IMR-90 (cell line): ENCODE measurements around the gene KRT80. TPM values are rescaled to one million over a fixed set of nuclear protein-coding genes. Genes with fewer than 3 reads are reported as not detected.
A peak's percentile ranks its signal among the peaks of the same experiment; 100 is the strongest.

Source experiments
- ATAC-seq: fragments of 200-7000 bp; cut with Tn5 transposase; 2 replicates; pipeline ENCODE4 v1.9.1; 2020; ENCODE audit warnings: low read depth, mild to moderate bottlenecking, moderate library complexity
- BruUV-seq: library from RNA; stranded (reverse); fragments of 400-500 nt; replicated peaks from 2 replicates; lab custom pipeline; 2021; lab: Mats Ljungman, UMichigan
- CTCF ChIA-PET: fragments of 300-600 bp; formaldehyde crosslinking; extraction: SDS; loops from one replicate; lab custom pipeline; 2021; ENCODE audit warnings: antibody characterized with exemption; lab: Yijun Ruan, JAX
- POLR2A ChIA-PET: fragments of 300-600 bp; sonication (Branson Sonifier 250); formaldehyde crosslinking; loops from one replicate; lab custom pipeline; 2022; ENCODE audit warnings: antibody characterized with exemption; ENCODE audit not compliant: unreplicated experiment; lab: Charles Lee
- DNase-seq: peaks from one replicate; pipeline ENCODE4 v3.0.0; 2013
- H2AFZ ChIP-seq: replicated peaks from 2 replicates; pipeline ENCODE3; 2013; ENCODE audit warnings: low read length, mild to moderate bottlenecking; ENCODE audit not compliant: poor library complexity
- H2AK5ac ChIP-seq: 2 replicates; pipeline ENCODE4 v1.6.1; 2013; ENCODE audit warnings: low read depth, low read length, inconsistent platforms
- H2AK9ac ChIP-seq: replicated peaks from 2 replicates; pipeline ENCODE3; 2013; ENCODE audit warnings: mild to moderate bottlenecking, low read depth, low read length, moderate library complexity; ENCODE audit not compliant: poor library complexity
- H2BK120ac ChIP-seq: 2 replicates; pipeline ENCODE4 v1.6.1; 2013; ENCODE audit warnings: low read depth, low read length, inconsistent platforms
- H2BK15ac ChIP-seq: 3 replicates; pipeline ENCODE4 v1.6.1; 2013; ENCODE audit warnings: low read depth, low read length, inconsistent platforms
- H2BK20ac ChIP-seq: 2 replicates; pipeline ENCODE4 v1.6.1; 2013; ENCODE audit warnings: low read depth, mild to moderate bottlenecking, inconsistent platforms, low read length, moderate library complexity
- H2BK5ac ChIP-seq: 2 replicates; pipeline ENCODE4 v1.6.1; 2013; ENCODE audit warnings: mild to moderate bottlenecking, low read depth, low read length, inconsistent platforms; ENCODE audit not compliant: poor library complexity, severe bottlenecking
- H3K14ac ChIP-seq: replicated peaks from 2 replicates; pipeline ENCODE4 v1.6.1; 2013; ENCODE audit warnings: low read depth, low read length, inconsistent platforms
- H3K18ac ChIP-seq: 2 replicates; pipeline ENCODE4 v1.6.1; 2013; ENCODE audit warnings: low read depth, low read length, control low read depth
- H3K23ac ChIP-seq: 2 replicates; pipeline ENCODE4 v1.6.1; 2013; ENCODE audit warnings: low read depth, low read length, inconsistent platforms
- H3K27ac ChIP-seq: 2 replicates; pipeline ENCODE4 v1.5.1; 2013; ENCODE audit warnings: mild to moderate bottlenecking, control low read depth, low read length; ENCODE audit not compliant: insufficient read depth
- H3K27me3 ChIP-seq: 2 replicates; pipeline ENCODE4 v1.6.1; 2013; ENCODE audit warnings: low read length; ENCODE audit not compliant: control insufficient read depth, insufficient read depth
- H3K36me3 ChIP-seq: 2 replicates; pipeline ENCODE4 v1.6.1; 2013; ENCODE audit warnings: low read length, mixed read lengths; ENCODE audit not compliant: control insufficient read depth, insufficient read depth
- H3K4ac ChIP-seq: 2 replicates; pipeline ENCODE4 v1.6.1; 2013; ENCODE audit warnings: low read depth, low read length, inconsistent platforms
- H3K4me1 ChIP-seq: 2 replicates; pipeline ENCODE4 v1.6.1; 2013; ENCODE audit warnings: low read length, mixed read lengths; ENCODE audit not compliant: control insufficient read depth, insufficient read depth
- H3K4me2 ChIP-seq: 2 replicates; pipeline ENCODE4 v1.6.1; 2013; ENCODE audit warnings: low read depth, mild to moderate bottlenecking, control low read depth, low read length, moderate library complexity
- H3K4me3 ChIP-seq: 2 replicates; pipeline ENCODE4 v1.5.1; 2013; ENCODE audit warnings: low read depth, mild to moderate bottlenecking, control low read depth, low read length, moderate library complexity; ENCODE audit not compliant: insufficient read depth
- H3K56ac ChIP-seq: 2 replicates; pipeline ENCODE4 v1.6.1; 2013; ENCODE audit warnings: low read length, inconsistent platforms; ENCODE audit not compliant: insufficient read depth; ENCODE audit errors: extremely low read depth
- H3K79me1 ChIP-seq, 2 experiments: 2 replicates each; pipeline ENCODE4 v1.6.1; 2013; ENCODE audit warnings: low read length in 2 of 2, inconsistent platforms in 1 of 2, low read depth in 1 of 2
- H3K9ac ChIP-seq: 2 replicates; pipeline ENCODE4 v1.6.1; 2013; ENCODE audit warnings: low read depth, low read length, control low read depth
- H3K9me1 ChIP-seq: 2 replicates; pipeline ENCODE4 v1.6.1; 2013; ENCODE audit warnings: low read length, inconsistent platforms; ENCODE audit not compliant: insufficient read depth
- H3K9me3 ChIP-seq: 2 replicates; pipeline ENCODE4 v1.6.1; 2013; ENCODE audit warnings: low read length; ENCODE audit not compliant: control insufficient read depth, insufficient read depth
- H4K20me1 ChIP-seq: 2 replicates; pipeline ENCODE4 v1.6.1; 2013; ENCODE audit warnings: low read length, inconsistent platforms; ENCODE audit not compliant: insufficient read depth
- H4K5ac ChIP-seq: 2 replicates; pipeline ENCODE4 v1.6.1; 2013; ENCODE audit warnings: mild to moderate bottlenecking, low read depth, low read length, control low read depth
- H4K8ac ChIP-seq, 2 experiments: 2 replicates each; pipeline ENCODE4 v1.6.1; 2013; ENCODE audit warnings: low read depth in 2 of 2, low read length in 2 of 2, control low read depth in 1 of 2, inconsistent platforms in 1 of 2
- H4K91ac ChIP-seq: 2 replicates; pipeline ENCODE4 v1.6.1; 2013; ENCODE audit warnings: low read depth, low read length, inconsistent platforms; ENCODE audit not compliant: insufficient read depth
- BHLHE40 ChIP-seq: fragments of 150-350 bp; IDR thresholded peaks from 2 replicates; pipeline ENCODE4 v1.6.1; 2016; ENCODE audit warnings: mild to moderate bottlenecking, low read depth, low read length
- CEBPB ChIP-seq: IDR thresholded peaks from 2 replicates; pipeline ENCODE4 v1.6.1; 2012; ENCODE audit warnings: low read depth, low read length, improper control_type of control experiment
- CHD1 ChIP-seq: IDR thresholded peaks from 2 replicates; pipeline ENCODE4 v1.6.1; 2012; ENCODE audit warnings: low read depth, low read length, improper control_type of control experiment
- FOS ChIP-seq: fragments of 150-350 bp; IDR thresholded peaks from 2 replicates; pipeline ENCODE4 v1.6.1; 2016; ENCODE audit warnings: low read depth, low read length
- MAFK ChIP-seq: IDR thresholded peaks from 2 replicates; pipeline ENCODE4 v1.6.1; 2012; ENCODE audit warnings: low read depth, low read length, improper control_type of control experiment
- MXI1 ChIP-seq: IDR thresholded peaks from 2 replicates; pipeline ENCODE4 v1.6.1; 2012; ENCODE audit warnings: low read depth, mild to moderate bottlenecking, low read length, moderate library complexity, borderline replicate concordance
- NFE2L2 ChIP-seq: fragments of 150-350 bp; IDR thresholded peaks from 2 replicates; pipeline ENCODE4 v1.6.1; 2016; ENCODE audit warnings: low read depth, mild to moderate bottlenecking, low read length
- POLR2A ChIP-seq: IDR thresholded peaks from 2 replicates; pipeline ENCODE4 v1.6.1; 2012; ENCODE audit warnings: mild to moderate bottlenecking, low read depth, low read length
- RAD21 ChIP-seq: IDR thresholded peaks from 2 replicates; pipeline ENCODE4 v1.6.1; 2012; ENCODE audit warnings: low read length, improper control_type of control experiment
- RCOR1 ChIP-seq: IDR thresholded peaks from 2 replicates; pipeline ENCODE4 v1.6.1; 2012; ENCODE audit warnings: mild to moderate bottlenecking, low read length, improper control_type of control experiment; ENCODE audit not compliant: insufficient replicate concordance
- RFX5 ChIP-seq: IDR thresholded peaks from 2 replicates; pipeline ENCODE4 v1.8.0; 2012; ENCODE audit warnings: low read depth, mild to moderate bottlenecking, low read length, moderate library complexity
- SMC3 ChIP-seq: fragments of 150-350 bp; IDR thresholded peaks from 2 replicates; pipeline ENCODE4 v1.6.1; 2016; ENCODE audit warnings: low read depth, mild to moderate bottlenecking, antibody characterized with exemption, low read length, moderate library complexity
- USF2 ChIP-seq: fragments of 150-350 bp; IDR thresholded peaks from 2 replicates; pipeline ENCODE4 v1.6.1; 2017; ENCODE audit warnings: mild to moderate bottlenecking, antibody characterized with exemption, low read length, low read depth
- WGBS, 2 experiments: methylation state at CpG; one replicate each; pipeline versions ENCODE4 v1.1.5 to v1.1.7; 2013; ENCODE audit warnings: missing lambda C conversion rate in 2 of 2; ENCODE audit not compliant: insufficient read length in 1 of 2; ENCODE audit errors: extremely low coverage in 2 of 2; 5-methylcytosine and 5-hydroxymethylcytosine counted together
- dilution Hi-C: fragments of 300-500 bp; cut with HindIII; formaldehyde crosslinking; loops from one replicate; pipeline ENCODE4 v1.14.3; 2018; ENCODE audit warnings: low sequenced_read_pairs; ENCODE audit not compliant: unreplicated experiment
- in situ Hi-C: fragments of 300-500 bp; cut with MboI; formaldehyde crosslinking; loops from 3 replicates; pipeline ENCODE4 v1.14.3; 2019; ENCODE audit warnings: low sequenced_read_pairs, inconsistent platforms, mixed read lengths
- intact Hi-C: fragments of 100-400 bp; cut with micrococcal nuclease; formaldehyde crosslinking; loops from 2 replicates; pipeline ENCODE4 v1.10.0; 2022
- polyA plus RNA-seq, 3 experiments: library from polyadenylated mRNA; depleted of rRNA; stranded (reverse); fragments of >200 nt; gene quantifications; 2 replicates each; pipeline ENCODE4 v1.2.3, GENCODE V29; 2012; ENCODE audit warnings: low replicate concordance in 1 of 3
- total RNA-seq: library from RNA; depleted of rRNA; stranded (reverse); fragments of >200 nt; gene quantifications from 2 replicates; pipeline ENCODE4 v1.2.3, GENCODE V29; 2012
- TF ChIP-seq, protein P1 (sequence below): conservative IDR thresholded peaks from 2 replicates; pipeline ENCODE4 v1.5.1; 2012; ENCODE audit warnings: mild to moderate bottlenecking, low read depth, low read length, improper control_type of control experiment
- TF ChIP-seq, protein P2 (sequence below): fragments of 150-350 bp; IDR thresholded peaks from 2 replicates; pipeline ENCODE4 v1.6.1; 2016; ENCODE audit warnings: low read depth, mild to moderate bottlenecking, low read length, moderate library complexity, borderline replicate concordance

Gene KRT80
- total and polyA plus RNA-seq, 2 of the 4 experiments (the other 2 are of a cell fraction), result 0.54 to 3.4 TPM

DNA sequence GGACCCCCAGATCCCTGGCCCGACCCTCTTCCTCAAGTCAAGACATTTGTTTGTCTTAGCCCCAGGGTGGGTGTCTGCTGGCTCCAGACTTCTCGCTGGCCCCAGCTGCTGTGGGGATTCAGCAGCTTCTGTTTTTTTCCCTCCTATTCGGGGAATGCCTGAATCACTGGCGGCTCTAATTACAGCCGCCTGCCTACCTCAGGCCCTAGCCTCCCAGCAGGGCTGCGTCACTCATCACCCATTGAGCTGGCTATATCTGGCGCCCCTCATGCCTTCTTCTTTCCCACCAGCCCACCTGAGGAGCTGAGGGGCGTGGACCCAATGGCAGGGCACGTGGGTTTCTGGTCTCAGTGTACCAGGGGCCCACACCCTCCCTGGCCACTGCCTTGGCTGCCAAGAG is 10.1 kb downstream of the KRT80 start:
- peak overlapping the region; percentile 99 for H2BK20ac ChIP-seq
- peak overlapping the region; percentile 95 for H2BK5ac ChIP-seq
- peaks cover 55% of the 10 kb centered on the region for H3K4me1 ChIP-seq
- 0% methylated on average over 5 of the region's 9 CpGs; no CpG with 5 or more reads in 1 of the 2 experiments for WGBS, 2 experiments
- H4K91ac ChIP-seq, result peak overlapping the region; percentile 99
- dilution Hi-C loops (no loop called here), in situ Hi-C loops (no loop called here), intact Hi-C loops (no loop called here)
- peak overlapping the region; percentile 100 for H2AK5ac ChIP-seq
- ATAC-seq (peak; percentile 73), DNase-seq (peak; percentile 89)
- peaks cover 0 to 46% of the 10 kb centered on the region in 2 experiments; a peak in 3 of 4 replicates for H3K79me1 ChIP-seq
- peak overlapping the region; percentile 88 for H3K23ac ChIP-seq
- H2BK15ac ChIP-seq, result peak overlapping the region; percentile 99; the same call in 2 of the 3 replicates
- peak overlapping the region; percentile 25; the same call in 1 of the 2 replicates for H3K4me2 ChIP-seq
- no peaks in the 10 kb centered on the region for H3K36me3 ChIP-seq
- no peaks in the 10 kb centered on the region for H3K9me3 ChIP-seq
- POLR2A ChIA-PET, result interaction anchor here (0.5 to 0.7 kb wide), 2 partner anchors 12 to 1256 kb away, joined by 3 to 6 read pairs; no protein-coding TSS in a partner anchor
- H3K14ac ChIP-seq, result peak overlapping the region; percentile 92
- H4K5ac ChIP-seq, result peak overlapping the region; percentile 92
- H3K9me1 ChIP-seq, result peaks cover 40% of the 10 kb centered on the region
- H2BK120ac ChIP-seq, result peak overlapping the region; percentile 100
- no TSS peak for BruUV-seq
- peak overlapping the region; percentile 98 for H3K4ac ChIP-seq
- H2AK9ac ChIP-seq, result peak overlapping the region; percentile 97
- peak overlapping the region; percentile 35 for H3K9ac ChIP-seq
- peak overlapping the region; percentile 89 for H3K18ac ChIP-seq
- CTCF ChIA-PET, result interaction anchor here (0.8 kb wide), 1 partner anchor 97 kb away, joined by 3 read pairs; no protein-coding TSS in a partner anchor
- peak overlapping the region; percentile 91 for H2AFZ ChIP-seq
- no peak overlapping the region for H3K4me3 ChIP-seq
- H3K56ac ChIP-seq, result peak overlapping the region; percentile 85
- peak overlapping the region; percentile 95 to 98 for H4K8ac ChIP-seq
- no peaks in the 10 kb centered on the region for H4K20me1 ChIP-seq
- H3K27me3 ChIP-seq, result no peaks in the 10 kb centered on the region
- peak overlapping the region; percentile 85 for H3K27ac ChIP-seq
- TF ChIP-seq USF2, result peak; percentile 61; the same call in 1 of the 2 replicates
- TF ChIP-seq, protein P1, sequence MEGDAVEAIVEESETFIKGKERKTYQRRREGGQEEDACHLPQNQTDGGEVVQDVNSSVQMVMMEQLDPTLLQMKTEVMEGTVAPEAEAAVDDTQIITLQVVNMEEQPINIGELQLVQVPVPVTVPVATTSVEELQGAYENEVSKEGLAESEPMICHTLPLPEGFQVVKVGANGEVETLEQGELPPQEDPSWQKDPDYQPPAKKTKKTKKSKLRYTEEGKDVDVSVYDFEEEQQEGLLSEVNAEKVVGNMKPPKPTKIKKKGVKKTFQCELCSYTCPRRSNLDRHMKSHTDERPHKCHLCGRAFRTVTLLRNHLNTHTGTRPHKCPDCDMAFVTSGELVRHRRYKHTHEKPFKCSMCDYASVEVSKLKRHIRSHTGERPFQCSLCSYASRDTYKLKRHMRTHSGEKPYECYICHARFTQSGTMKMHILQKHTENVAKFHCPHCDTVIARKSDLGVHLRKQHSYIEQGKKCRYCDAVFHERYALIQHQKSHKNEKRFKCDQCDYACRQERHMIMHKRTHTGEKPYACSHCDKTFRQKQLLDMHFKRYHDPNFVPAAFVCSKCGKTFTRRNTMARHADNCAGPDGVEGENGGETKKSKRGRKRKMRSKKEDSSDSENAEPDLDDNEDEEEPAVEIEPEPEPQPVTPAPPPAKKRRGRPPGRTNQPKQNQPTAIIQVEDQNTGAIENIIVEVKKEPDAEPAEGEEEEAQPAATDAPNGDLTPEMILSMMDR, result no peak
- TF ChIP-seq, protein P2, sequence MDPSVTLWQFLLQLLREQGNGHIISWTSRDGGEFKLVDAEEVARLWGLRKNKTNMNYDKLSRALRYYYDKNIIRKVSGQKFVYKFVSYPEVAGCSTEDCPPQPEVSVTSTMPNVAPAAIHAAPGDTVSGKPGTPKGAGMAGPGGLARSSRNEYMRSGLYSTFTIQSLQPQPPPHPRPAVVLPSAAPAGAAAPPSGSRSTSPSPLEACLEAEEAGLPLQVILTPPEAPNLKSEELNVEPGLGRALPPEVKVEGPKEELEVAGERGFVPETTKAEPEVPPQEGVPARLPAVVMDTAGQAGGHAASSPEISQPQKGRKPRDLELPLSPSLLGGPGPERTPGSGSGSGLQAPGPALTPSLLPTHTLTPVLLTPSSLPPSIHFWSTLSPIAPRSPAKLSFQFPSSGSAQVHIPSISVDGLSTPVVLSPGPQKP, result no peak
- TF ChIP-seq RFX5, result no peak
- peak; percentile 8; the same call in 1 of the 2 replicates for TF ChIP-seq SMC3
- TF ChIP-seq RCOR1, result no peak
- TF ChIP-seq NFE2L2, result peak; percentile 52; the same call in 1 of the 2 replicates
- TF ChIP-seq CEBPB, result no peak
- TF ChIP-seq BHLHE40, result peak; percentile 54; the same call in 1 of the 2 replicates
- no peak for TF ChIP-seq CHD1
- TF ChIP-seq RAD21, result no peak
- TF ChIP-seq FOS, result peak; percentile 76; the same call in 1 of the 2 replicates
- TF ChIP-seq MAFK, result no peak
- no peak for TF ChIP-seq POLR2A
- TF ChIP-seq MXI1, result peak; percentile 36; the same call in 1 of the 2 replicates
